HT-29 (cell line): ENCODE data around the gene RASGRP1. TPM values are rescaled to one million over a fixed set of nuclear protein-coding genes. Genes with fewer than 3 reads are reported as not detected.

ENCODE experiments used
- DNase-seq: peaks from one replicate; pipeline ENCODE4 v3.0.0-alpha.2; 2015; ENCODE audit warnings: low spot score
- total RNA-seq: library from RNA; depleted of rRNA; stranded (reverse); fragments of >200 nt; shearing (Covaris generic); gene quantifications from 2 replicates; pipeline ENCODE4 v1.2.3, GENCODE V29; 2014

RASGRP1 gene
- total RNA-seq, 1 experiment from 2014 or later: 1.3 TPM

DNA sequence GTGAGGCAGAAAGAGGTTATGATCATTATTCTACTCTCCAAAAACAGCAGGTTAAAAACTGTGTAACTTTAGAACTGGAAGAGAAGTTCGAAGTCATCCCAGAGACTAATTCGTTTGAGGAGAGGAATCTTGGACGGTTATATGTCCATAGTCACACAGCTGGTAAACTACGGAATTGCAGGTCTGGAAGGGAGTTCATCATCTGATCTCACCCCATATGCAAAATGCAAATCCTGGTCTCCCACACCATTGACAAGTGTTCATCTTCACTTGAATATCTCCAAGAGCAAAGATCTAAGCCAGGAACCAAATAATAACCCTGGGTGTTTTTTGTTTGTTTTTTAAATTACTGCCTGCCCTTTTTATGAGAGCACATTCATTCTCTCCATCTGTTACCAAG is 57.6 kb downstream of the RASGRP1 start:
- no peak for DNase-seq

- DNase-seq: no peak
These were observed 59.7 kb downstream of the RASGRP1 start for GRCh38 chr15:38504680-38505467.

DNA sequence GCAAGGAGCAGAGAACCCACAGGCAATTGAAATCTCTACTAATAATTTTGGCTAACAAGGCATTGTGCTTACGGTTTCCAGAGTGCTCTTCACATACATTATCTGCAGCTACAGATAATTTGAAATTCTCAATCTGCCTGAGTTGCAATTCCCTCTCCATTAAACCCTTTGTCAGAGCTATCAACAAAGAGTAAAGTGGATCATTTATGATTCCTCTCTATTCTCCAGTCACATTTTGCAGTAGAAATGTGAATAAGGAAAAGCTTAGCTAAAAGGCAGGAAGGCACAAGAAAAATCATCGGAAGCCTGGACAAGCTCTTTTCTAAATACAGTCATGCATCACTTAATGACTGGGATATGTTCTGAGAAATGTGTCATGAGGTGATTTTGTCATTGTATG is 61.1 kb downstream of the RASGRP1 start:
- no peak for DNase-seq

- DNase-seq: no peak
These were observed 65.0 kb downstream of the RASGRP1 start for GRCh38 chr15:38499651-38500050.

- DNase-seq: no peak
These were observed 68.5 kb downstream of the RASGRP1 start for GRCh38 chr15:38496151-38496550.

DNA sequence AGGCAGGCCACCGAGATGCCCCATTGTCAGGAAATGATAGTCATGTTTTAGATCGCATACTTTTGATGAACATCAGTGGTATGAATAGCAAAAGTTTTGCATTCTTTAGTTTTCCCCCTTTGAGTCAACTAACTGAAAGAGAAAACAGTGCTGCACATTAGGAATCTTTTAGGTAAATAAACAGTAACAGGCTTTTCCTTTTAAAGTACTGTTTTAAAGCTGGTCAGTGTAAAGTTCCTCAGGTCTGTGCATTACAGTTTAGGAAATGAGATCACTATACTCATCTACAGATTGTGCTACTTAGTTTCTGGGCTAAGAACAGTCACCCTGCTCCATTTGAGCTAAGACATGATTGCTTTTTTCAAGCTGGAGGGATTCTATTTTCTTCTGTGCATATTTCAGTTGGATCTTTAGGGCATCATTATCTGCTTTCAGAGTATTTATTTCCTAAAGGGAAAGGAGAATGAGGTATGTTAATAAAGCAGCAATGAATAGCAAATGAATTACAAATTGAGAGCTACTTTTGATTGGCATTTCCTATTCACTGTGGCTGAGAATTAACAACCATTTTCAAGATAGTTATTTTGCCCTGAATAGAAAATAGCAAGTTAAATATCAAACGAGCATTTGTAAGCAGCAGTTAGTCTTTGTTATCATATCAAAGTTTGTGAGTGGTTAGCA is 74.2 kb downstream of the RASGRP1 start:
- DNase-seq: no peak

- DNase-seq: no peak
These were observed 77.2 kb downstream of the RASGRP1 start for GRCh38 chr15:38487378-38487777.

- DNase-seq: no peak
These were observed 77.7 kb downstream of the RASGRP1 start for GRCh38 chr15:38486936-38487335.

GRCh38 chr15:38482572-38482971 is 82.0 kb downstream of the RASGRP1 start:
- no peak for DNase-seq

GRCh38 chr15:38481761-38482160 is 82.9 kb downstream of the RASGRP1 start:
- no peak for DNase-seq

- no peak for DNase-seq
These were observed 83.5 kb downstream of the RASGRP1 start for GRCh38 chr15:38481113-38481512.

GRCh38 chr15:38479756-38480155 is 84.9 kb downstream of the RASGRP1 start:
- DNase-seq: no peak

GRCh38 chr15:38479266-38479665 is 85.3 kb downstream of the RASGRP1 start:
- no peak for DNase-seq

GRCh38 chr15:38477637-38478036 is 87.0 kb downstream of the RASGRP1 start:
- DNase-seq: no peak

GRCh38 chr15:38476120-38476519 is 88.5 kb downstream of the RASGRP1 start:
- no peak for DNase-seq

- DNase-seq: no peak
These were observed 89.3 kb downstream of the RASGRP1 start for GRCh38 chr15:38475361-38475760.

GRCh38 chr15:38474155-38474757 is 90.4 kb downstream of the RASGRP1 start:
- peak; percentile 88 for DNase-seq

- DNase-seq: no peak
These were observed 92.6 kb downstream of the RASGRP1 start for GRCh38 chr15:38471974-38472373.

DNA sequence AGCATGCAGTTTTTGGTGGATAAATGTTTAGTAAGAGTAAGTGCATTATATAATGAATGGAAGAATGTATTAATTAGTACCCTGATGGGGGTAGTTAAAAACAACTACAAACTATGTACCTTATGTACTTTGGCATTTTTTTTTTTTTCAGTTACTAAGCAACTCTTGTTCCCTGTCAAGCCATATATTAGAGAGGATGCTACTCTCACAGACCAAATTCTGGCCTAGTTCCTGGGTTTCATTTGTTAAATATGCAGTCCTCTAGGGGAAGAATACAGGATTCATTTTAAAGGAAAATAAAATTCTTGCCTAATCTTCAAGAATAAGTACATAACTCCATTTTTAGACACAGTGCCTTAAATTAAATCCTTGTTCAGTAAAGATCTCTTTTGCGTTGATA is 93.8 kb downstream of the RASGRP1 start:
- no peak for DNase-seq

GRCh38 chr15:38464675-38465074 is 99.9 kb downstream of the RASGRP1 start:
- DNase-seq: no peak

GRCh38 chr15:38463893-38464292 is 100.7 kb downstream of the RASGRP1 start:
- DNase-seq: peak; percentile 7

- no peak for DNase-seq
These were observed 103.4 kb downstream of the RASGRP1 start for GRCh38 chr15:38461066-38461833.
